CD14-positive monocyte (primary cell): ENCODE results near the gene MAP3K13. TPM values are rescaled to one million over a fixed set of nuclear protein-coding genes. Genes with fewer than 3 reads are reported as not detected.
A peak's percentile ranks its signal among the peaks of the same experiment; 100 is the strongest.

Experiments
- DNase-seq, 3 donors: peaks; one replicate each; pipeline ENCODE4 v3.0.0-alpha.2; 2011 to 2022
- H2AFZ ChIP-seq: 2 replicates; pipeline ENCODE4 v1.6.0; 2012; ENCODE audit warnings: mild to moderate bottlenecking, low read depth, low read length, inconsistent platforms; ENCODE audit not compliant: insufficient read depth, poor library complexity, severe bottlenecking
- H3K27ac ChIP-seq, 2 donors: 1 replicate in 1 of 2; 2 replicates in 1 of 2; pipeline ENCODE4 v1.5.1; 2012 to 2013; ENCODE audit warnings: low read length in 2 of 2, control low read depth in 1 of 2, inconsistent platforms in 1 of 2, low read depth in 1 of 2, mild to moderate bottlenecking in 1 of 2
- H3K27me3 ChIP-seq, 2 donors: one replicate each; pipeline versions ENCODE4 v1.6.0 to v1.6.1; 2011 to 2013; ENCODE audit warnings: low read length in 2 of 2; ENCODE audit not compliant: control insufficient read depth in 2 of 2, insufficient read depth in 2 of 2
- H3K36me3 ChIP-seq, 2 donors: replicated peaks in 1 of 2; 1 replicate in 1 of 2; 2 replicates in 1 of 2; pipeline versions ENCODE4 v1.5.1 to v1.6.1; 2012 to 2013; ENCODE audit warnings: low read length in 2 of 2, control low read depth in 1 of 2, inconsistent platforms in 1 of 2, mild to moderate bottlenecking in 1 of 2; ENCODE audit not compliant: insufficient read depth in 2 of 2, control insufficient read depth in 1 of 2
- H3K4me1 ChIP-seq, 2 donors: 1 replicate in 1 of 2; 2 replicates in 1 of 2; pipeline versions ENCODE4 v1.5.1 to v1.6.1; 2012 to 2013; ENCODE audit warnings: low read length in 2 of 2, control low read depth in 1 of 2, inconsistent platforms in 1 of 2, mild to moderate bottlenecking in 1 of 2, moderate library complexity in 1 of 2; ENCODE audit not compliant: insufficient read depth in 2 of 2, control insufficient read depth in 1 of 2
- H3K4me2 ChIP-seq: replicated peaks from 2 replicates; pipeline ENCODE3; 2012; ENCODE audit warnings: low read length, moderate library complexity, mild to moderate bottlenecking; ENCODE audit not compliant: poor library complexity, severe bottlenecking; ENCODE audit errors: extremely low read depth
- H3K4me3 ChIP-seq, 3 experiments: fragments of 200-600 bp in 1 of 3; sonication (generic) in 1 of 3; replicated peaks in 1 of 3; 1 replicate in 2 of 3; 2 replicates in 1 of 3; pipeline ENCODE4 v1.5.1; 2011 to 2013; ENCODE audit warnings: low read length in 3 of 3, mild to moderate bottlenecking in 3 of 3, control low read depth in 2 of 3, low read depth in 2 of 3, inconsistent platforms in 1 of 3, moderate library complexity in 1 of 3
- H3K79me2 ChIP-seq: 2 replicates; pipeline ENCODE4 v1.6.0; 2012; ENCODE audit warnings: mild to moderate bottlenecking, control low read depth, inconsistent platforms, low read length, moderate library complexity; ENCODE audit not compliant: insufficient read depth
- H3K9ac ChIP-seq: 2 replicates; pipeline ENCODE4 v1.6.0; 2017; ENCODE audit warnings: low read length, mild to moderate bottlenecking; ENCODE audit not compliant: insufficient read depth, poor library complexity, severe bottlenecking
- H3K9me3 ChIP-seq, 2 donors: replicated peaks in 1 of 2; 1 replicate in 1 of 2; 2 replicates in 1 of 2; pipeline versions ENCODE4 v1.5.1 to v1.6.1; 2012 to 2013; ENCODE audit warnings: low read length in 2 of 2, control low read depth in 1 of 2; ENCODE audit not compliant: control insufficient read depth in 1 of 2, insufficient read depth in 1 of 2
- H4K20me1 ChIP-seq: 2 replicates; pipeline ENCODE4 v1.6.0; 2012; ENCODE audit warnings: mild to moderate bottlenecking, low read length, control low read depth, moderate library complexity; ENCODE audit not compliant: insufficient read depth
- H3K27ac Mint-ChIP-seq, 7 donors: one replicate each; pipeline ENCODE4 v1.8.0; 2020; ENCODE audit warnings: mild to moderate bottlenecking in 7 of 7, mixed read lengths in 7 of 7, moderate library complexity in 6 of 7, inconsistent platforms in 2 of 7
- H3K27me3 Mint-ChIP-seq, 3 donors: one replicate each; pipeline ENCODE4 v1.8.0; 2021 to 2022; ENCODE audit warnings: low read depth in 3 of 3, mild to moderate bottlenecking in 3 of 3, mixed read lengths in 3 of 3, moderate library complexity in 3 of 3, inconsistent platforms in 1 of 3
- H3K36me3 Mint-ChIP-seq, 2 donors: one replicate each; pipeline ENCODE4 v1.8.0; 2020; ENCODE audit warnings: mixed read lengths in 2 of 2, inconsistent platforms in 1 of 2, mild to moderate bottlenecking in 1 of 2
- H3K4me1 Mint-ChIP-seq: one replicate; pipeline ENCODE4 v1.8.0; 2020; ENCODE audit warnings: mild to moderate bottlenecking, mixed read lengths
- H3K4me3 Mint-ChIP-seq, 2 donors: one replicate each; pipeline ENCODE4 v1.8.0; 2020; ENCODE audit warnings: mild to moderate bottlenecking in 2 of 2, mixed read lengths in 2 of 2, moderate library complexity in 1 of 2
- H3K9me3 Mint-ChIP-seq, 7 donors: one replicate each; pipeline ENCODE4 v1.8.0; 2020 to 2022; ENCODE audit warnings: mixed read lengths in 7 of 7, mild to moderate bottlenecking in 6 of 7, moderate library complexity in 6 of 7, inconsistent platforms in 2 of 7
- WGBS: methylation state at CpG from one replicate; pipeline ENCODE4 v1.1.5; 2013; ENCODE audit warnings: missing lambda C conversion rate; ENCODE audit not compliant: insufficient coverage; 5-methylcytosine and 5-hydroxymethylcytosine counted together
- intact Hi-C, 2 donors: fragments of 100-400 bp; cut with micrococcal nuclease; formaldehyde crosslinking; loops; one replicate each; pipeline versions ENCODE4 v1.15.0 to v1.15.1; 2023
- polyA plus RNA-seq, 3 donors: library from polyadenylated mRNA; depleted of rRNA in 1 of 3; unstranded in 2 of 3; stranded (reverse) in 1 of 3; fragments of 300-500 nt in 2 of 3; fragments of >200 nt in 1 of 3; fragmentation: Illumina TruSeq in 2 of 3; gene quantifications; 1 replicate in 2 of 3; 2 replicates in 1 of 3; pipeline ENCODE4 v1.2.3, GENCODE V29; 2012 to 2021
- TF ChIP-seq, protein P1 (sequence below): fragments of 200-600 bp; IDR thresholded peaks from one replicate; pipeline ENCODE4 v1.8.0; 2022; ENCODE audit warnings: antibody characterized with exemption, mild to moderate bottlenecking

MAP3K13 gene
- polyA plus RNA-seq, 3 donors = 5.0 to 34.2 (median 30.9) TPM

GRCh38 chr3:185422677-185423076 is 59.7 kb downstream of the MAP3K13 start:
- Mint-ChIP-seq H3K9me3 (no peaks in the 10 kb centered on the region), H3K27me3 (peaks cover 4 to 8% (median 4%) of the 10 kb centered on the region in 3 donors), H3K27ac (no peak overlapping the region), H3K4me1 (peaks cover 10% of the 10 kb centered on the region), H3K36me3 (no peaks in the 10 kb centered on the region), H3K4me3 (no peak overlapping the region)
- no peaks in the 10 kb centered on the region for H3K79me2 ChIP-seq
- 100% methylated on average over 3 of the region's 4 CpGs for whole genome bisulfite sequencing
- no peaks in the 10 kb centered on the region for H4K20me1 ChIP-seq
- H3K4me1 ChIP-seq = no peaks in the 10 kb centered on the region
- intact Hi-C loops = no loop called here
- no peak overlapping the region for H3K27ac ChIP-seq
- no peak overlapping the region for H2AFZ ChIP-seq
- no peaks in the 10 kb centered on the region for H3K36me3 ChIP-seq
- TF ChIP-seq, protein P1, sequence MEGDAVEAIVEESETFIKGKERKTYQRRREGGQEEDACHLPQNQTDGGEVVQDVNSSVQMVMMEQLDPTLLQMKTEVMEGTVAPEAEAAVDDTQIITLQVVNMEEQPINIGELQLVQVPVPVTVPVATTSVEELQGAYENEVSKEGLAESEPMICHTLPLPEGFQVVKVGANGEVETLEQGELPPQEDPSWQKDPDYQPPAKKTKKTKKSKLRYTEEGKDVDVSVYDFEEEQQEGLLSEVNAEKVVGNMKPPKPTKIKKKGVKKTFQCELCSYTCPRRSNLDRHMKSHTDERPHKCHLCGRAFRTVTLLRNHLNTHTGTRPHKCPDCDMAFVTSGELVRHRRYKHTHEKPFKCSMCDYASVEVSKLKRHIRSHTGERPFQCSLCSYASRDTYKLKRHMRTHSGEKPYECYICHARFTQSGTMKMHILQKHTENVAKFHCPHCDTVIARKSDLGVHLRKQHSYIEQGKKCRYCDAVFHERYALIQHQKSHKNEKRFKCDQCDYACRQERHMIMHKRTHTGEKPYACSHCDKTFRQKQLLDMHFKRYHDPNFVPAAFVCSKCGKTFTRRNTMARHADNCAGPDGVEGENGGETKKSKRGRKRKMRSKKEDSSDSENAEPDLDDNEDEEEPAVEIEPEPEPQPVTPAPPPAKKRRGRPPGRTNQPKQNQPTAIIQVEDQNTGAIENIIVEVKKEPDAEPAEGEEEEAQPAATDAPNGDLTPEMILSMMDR = no peak
- DNase-seq = no peak
- H3K4me3 ChIP-seq = no peak overlapping the region
- no peak overlapping the region for H3K9ac ChIP-seq
- H3K9me3 ChIP-seq = no peaks in the 10 kb centered on the region
- no peak overlapping the region for H3K4me2 ChIP-seq
- H3K27me3 ChIP-seq = no peaks in the 10 kb centered on the region

DNA sequence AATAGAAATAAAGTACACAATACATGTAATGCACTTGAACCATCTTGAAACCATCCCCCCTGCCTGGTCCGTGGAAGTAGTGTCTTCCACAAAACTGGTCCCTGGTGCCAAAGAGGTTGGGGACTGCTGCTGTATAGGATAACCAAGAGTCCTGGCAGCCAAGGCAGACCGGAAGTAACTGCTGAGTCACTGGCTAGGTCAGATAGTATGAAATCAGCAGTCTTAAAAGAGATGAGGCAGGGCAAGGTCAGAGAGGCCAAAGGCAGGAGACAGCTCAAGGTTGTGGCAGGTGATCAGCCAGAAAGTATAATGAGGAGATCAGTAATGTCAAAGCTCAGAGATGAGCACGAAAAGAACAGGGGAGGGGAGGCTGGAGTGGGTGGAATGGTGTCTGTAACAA is 60.2 kb downstream of the MAP3K13 start:
- H3K27ac ChIP-seq = no peak overlapping the region
- no peak overlapping the region for H3K27ac Mint-ChIP-seq
- H3K4me1 ChIP-seq = no peaks in the 10 kb centered on the region
- H3K4me3 Mint-ChIP-seq = no peak overlapping the region
- peaks cover 10% of the 10 kb centered on the region for H3K4me1 Mint-ChIP-seq
- no peak overlapping the region for H2AFZ ChIP-seq
- intact Hi-C loops = no loop called here
- no peak overlapping the region for H3K4me3 ChIP-seq
- no peak overlapping the region for H3K9ac ChIP-seq
- no peaks in the 10 kb centered on the region for H3K79me2 ChIP-seq
- H3K9me3 ChIP-seq = no peaks in the 10 kb centered on the region
- H3K27me3 Mint-ChIP-seq = peaks cover 4 to 7% (median 4%) of the 10 kb centered on the region in 3 donors
- peak in 2 of 3 donors; percentile 8 to 10 for DNase-seq
- 11% methylated on average over 1 of the region's 3 CpGs for WGBS
- no peaks in the 10 kb centered on the region for H3K9me3 Mint-ChIP-seq
- H3K27me3 ChIP-seq = no peaks in the 10 kb centered on the region
- H3K4me2 ChIP-seq = no peak overlapping the region
- H3K36me3 Mint-ChIP-seq = no peaks in the 10 kb centered on the region
- no peaks in the 10 kb centered on the region for H3K36me3 ChIP-seq
- TF ChIP-seq, protein P1 = no peak
- H4K20me1 ChIP-seq = no peaks in the 10 kb centered on the region
